DND-41 (cell line): ENCODE data around the gene MYH15.

ENCODE experiments used
- CTCF ChIP-seq: IDR thresholded peaks from 2 replicates; pipeline ENCODE4 v1.5.1; 2012; ENCODE audit warnings: borderline replicate concordance, low read length, moderate library complexity, mild to moderate bottlenecking; ENCODE audit not compliant: poor library complexity, severe bottlenecking; ENCODE audit errors: extremely low read depth
- EZH2 ChIP-seq: IDR thresholded peaks from 3 replicates; pipeline ENCODE4 v1.6.1; 2012; ENCODE audit warnings: borderline replicate concordance, low read depth, mild to moderate bottlenecking, moderate library complexity, low read length, inconsistent platforms; ENCODE audit not compliant: severe bottlenecking

- no peak for TF ChIP-seq CTCF
- no peak for TF ChIP-seq EZH2
Observed at GRCh38 chr3:108486338-108486737, 24.1 kb downstream of the MYH15 start.
